Measurements from ENCODE around the gene NCOA5.

The NCOA5 gene

GRCh38 chr20:46060301-46060881 lies 29.4 kb downstream of the NCOA5 start:
- no peak for FAIRE-seq

- no peak for FAIRE-seq
These were observed 31.0 kb downstream of the NCOA5 start for GRCh38 chr20:46058599-46059281.

GRCh38 chr20:46057856-46058598 lies 31.7 kb downstream of the NCOA5 start:
- no peak for FAIRE-seq

- FAIRE-seq: no peak
These were observed 32.5 kb downstream of the NCOA5 start for GRCh38 chr20:46056970-46057855.

GRCh38 chr20:46056027-46056833 lies 33.5 kb downstream of the NCOA5 start:
- no peak for FAIRE-seq

- FAIRE-seq: no peak
These were observed 34.5 kb downstream of the NCOA5 start for GRCh38 chr20:46055269-46055668.

- no peak for FAIRE-seq
These were observed 35.2 kb downstream of the NCOA5 start for GRCh38 chr20:46054606-46055005.

GRCh38 chr20:46053416-46053815 lies 36.3 kb downstream of the NCOA5 start:
- FAIRE-seq: no peak

GRCh38 chr20:46051556-46052308 lies 38.0 kb downstream of the NCOA5 start:
- FAIRE-seq: no peak

- no peak for FAIRE-seq
These were observed 38.9 kb downstream of the NCOA5 start for GRCh38 chr20:46050885-46051284.

- no peak for FAIRE-seq
These were observed 39.3 kb downstream of the NCOA5 start for GRCh38 chr20:46050444-46050843.

- no peak for FAIRE-seq
These were observed 39.9 kb downstream of the NCOA5 start for GRCh38 chr20:46049815-46050214.

- no peak for FAIRE-seq
These were observed 40.6 kb downstream of the NCOA5 start for GRCh38 chr20:46049190-46049589.

- FAIRE-seq: no peak
These were observed 41.9 kb downstream of the NCOA5 start for GRCh38 chr20:46047821-46048220.

- FAIRE-seq: no peak
These were observed 43.0 kb downstream of the NCOA5 start for GRCh38 chr20:46046588-46047310.

GRCh38 chr20:46044896-46045295 lies 44.9 kb downstream of the NCOA5 start:
- FAIRE-seq: no peak

- no peak for FAIRE-seq
These were observed 46.2 kb downstream of the NCOA5 start for GRCh38 chr20:46043556-46043955.

- no peak for FAIRE-seq
These were observed 48.7 kb downstream of the NCOA5 start for GRCh38 chr20:46040902-46041535.

GRCh38 chr20:46037036-46037435 lies 52.7 kb downstream of the NCOA5 start:
- FAIRE-seq: no peak

- no peak for FAIRE-seq
These were observed 53.4 kb downstream of the NCOA5 start for GRCh38 chr20:46036370-46036769.
